H9 (cell line): ENCODE measurements around the gene GRIP2. TPM values are rescaled to one million over a fixed set of nuclear protein-coding genes. Genes with fewer than 3 reads are reported as not detected.

Source experiments
- DNase-seq: peaks from one replicate; pipeline ENCODE4 v3.0.0-alpha.2; 2017
- H2AFZ ChIP-seq: one replicate; pipeline ENCODE4 v1.6.1; 2013; ENCODE audit warnings: mild to moderate bottlenecking, low read length, control low read depth, moderate library complexity
- H2AK5ac ChIP-seq: 2 replicates; pipeline ENCODE4 v1.6.1; 2013; ENCODE audit warnings: low read length, control low read depth, mixed read lengths; ENCODE audit not compliant: insufficient read length
- H2BK120ac ChIP-seq: one replicate; pipeline ENCODE4 v1.6.1; 2013; ENCODE audit warnings: low read depth, mild to moderate bottlenecking, low read length, control low read depth, inconsistent platforms; ENCODE audit not compliant: poor library complexity, severe bottlenecking
- H2BK12ac ChIP-seq: 2 replicates; pipeline ENCODE4 v1.6.1; 2013; ENCODE audit warnings: low read length, control low read depth, mixed read lengths, low read depth; ENCODE audit not compliant: insufficient read length
- H2BK15ac ChIP-seq: 2 replicates; pipeline ENCODE4 v1.6.1; 2013; ENCODE audit warnings: low read depth, low read length, control low read depth
- H2BK20ac ChIP-seq: one replicate; pipeline ENCODE4 v1.6.1; 2013; ENCODE audit warnings: low read depth, mild to moderate bottlenecking, low read length, control low read depth, inconsistent platforms; ENCODE audit not compliant: poor library complexity, severe bottlenecking
- H2BK5ac ChIP-seq: 2 replicates; pipeline ENCODE4 v1.6.1; 2013; ENCODE audit warnings: low read length, control low read depth, mixed read lengths; ENCODE audit not compliant: insufficient read length
- H3K14ac ChIP-seq: 2 replicates; pipeline ENCODE4 v1.6.1; 2013; ENCODE audit warnings: low read length, control low read depth; ENCODE audit not compliant: insufficient read depth
- H3K18ac ChIP-seq: 2 replicates; pipeline ENCODE4 v1.6.1; 2013; ENCODE audit warnings: low read depth, mild to moderate bottlenecking, mixed read lengths, low read length, control low read depth; ENCODE audit not compliant: insufficient read length
- H3K23ac ChIP-seq: 2 replicates; pipeline ENCODE4 v1.6.1; 2013; ENCODE audit warnings: low read length, control low read depth, mixed read lengths, low read depth; ENCODE audit not compliant: insufficient read length
- H3K23me2 ChIP-seq: 2 replicates; pipeline ENCODE4 v1.6.1; 2013; ENCODE audit warnings: low read depth, mild to moderate bottlenecking, mixed read lengths, low read length, control low read depth; ENCODE audit not compliant: insufficient read length, poor library complexity, severe bottlenecking
- H3K27ac ChIP-seq: 2 replicates; pipeline ENCODE4 v1.5.1; 2013; ENCODE audit warnings: low read length, control low read depth, mixed read lengths, low read depth; ENCODE audit not compliant: insufficient read length
- H3K27me3 ChIP-seq: 2 replicates; pipeline ENCODE4 v1.6.1; 2013; ENCODE audit warnings: low read length, control low read depth, inconsistent platforms; ENCODE audit not compliant: insufficient read depth
- H3K4ac ChIP-seq: 2 replicates; pipeline ENCODE4 v1.6.1; 2013; ENCODE audit warnings: low read depth, mild to moderate bottlenecking, control low read depth, inconsistent platforms, low read length, moderate library complexity
- H3K4me1 ChIP-seq: 2 replicates; pipeline ENCODE4 v1.6.1; 2013; ENCODE audit warnings: low read length, control low read depth, inconsistent platforms; ENCODE audit not compliant: insufficient read depth
- H3K4me2 ChIP-seq: 2 replicates; pipeline ENCODE4 v1.6.1; 2013; ENCODE audit warnings: low read length, control low read depth, mixed read lengths; ENCODE audit not compliant: insufficient read length, insufficient read depth
- H3K56ac ChIP-seq: 2 replicates; pipeline ENCODE4 v1.6.1; 2013; ENCODE audit warnings: low read depth, mild to moderate bottlenecking, mixed read lengths, low read length, control low read depth; ENCODE audit not compliant: insufficient read length
- H3K79me1 ChIP-seq: 2 replicates; pipeline ENCODE4 v1.6.1; 2013; ENCODE audit warnings: low read depth, mild to moderate bottlenecking, moderate library complexity, low read length, control low read depth, inconsistent platforms; ENCODE audit not compliant: insufficient read depth, poor library complexity, severe bottlenecking
- H3K79me2 ChIP-seq: 2 replicates; pipeline ENCODE4 v1.6.1; 2013; ENCODE audit warnings: low read length, control low read depth, inconsistent platforms; ENCODE audit not compliant: insufficient read depth
- H3K9ac ChIP-seq: 2 replicates; pipeline ENCODE4 v1.6.1; 2013; ENCODE audit warnings: low read length, control low read depth, mixed read lengths; ENCODE audit not compliant: insufficient read length; ENCODE audit errors: extremely low read depth
- H3K9me3 ChIP-seq: one replicate; pipeline ENCODE4 v1.6.1; 2013; ENCODE audit warnings: low read depth, low read length, inconsistent platforms; ENCODE audit not compliant: control insufficient read depth
- H3T11ph ChIP-seq: one replicate; pipeline ENCODE4 v1.6.1; 2013; ENCODE audit warnings: mild to moderate bottlenecking, low read length, control low read depth, inconsistent platforms
- H4K20me1 ChIP-seq: one replicate; pipeline ENCODE4 v1.6.1; 2013; ENCODE audit not compliant: control insufficient read depth, insufficient read length, insufficient read depth
- H4K5ac ChIP-seq: 2 replicates; pipeline ENCODE4 v1.6.1; 2013; ENCODE audit warnings: low read depth, mild to moderate bottlenecking, mixed read lengths, low read length, control low read depth; ENCODE audit not compliant: insufficient read length
- H4K8ac ChIP-seq: replicated peaks from 2 replicates; pipeline ENCODE4 v1.6.1; 2013; ENCODE audit warnings: low read length, control low read depth, mixed read lengths, low read depth; ENCODE audit not compliant: insufficient read length
- H4K91ac ChIP-seq: 2 replicates; pipeline ENCODE4 v1.6.1; 2013; ENCODE audit warnings: low read depth, mild to moderate bottlenecking, moderate library complexity, mixed read lengths, low read length, control low read depth; ENCODE audit not compliant: insufficient read length
- H3K27ac Mint-ChIP-seq, 3 experiments: 2 replicates in 2 of 3; 3 replicates in 1 of 3; pipeline ENCODE4 v1.8.0; 2020 to 2021; ENCODE audit warnings: mixed read lengths in 3 of 3, mild to moderate bottlenecking in 1 of 3, moderate library complexity in 1 of 3
- H3K27me3 Mint-ChIP-seq: 2 replicates; pipeline ENCODE4 v1.8.0; 2021; ENCODE audit warnings: low read depth, mild to moderate bottlenecking, moderate library complexity, mixed read lengths
- H3K36me3 Mint-ChIP-seq, 3 experiments: 2 replicates in 2 of 3; 3 replicates in 1 of 3; pipeline ENCODE4 v1.8.0; 2020 to 2021; ENCODE audit warnings: low read depth in 3 of 3, mixed read lengths in 3 of 3; ENCODE audit not compliant: insufficient read depth in 1 of 3
- H3K4me1 Mint-ChIP-seq, 2 experiments: 2 replicates each; pipeline ENCODE4 v1.8.0; 2020; ENCODE audit warnings: mixed read lengths in 2 of 2
- H3K4me3 Mint-ChIP-seq, 2 experiments: 2 replicates in 1 of 2; 3 replicates in 1 of 2; pipeline ENCODE4 v1.8.0; 2020 to 2021; ENCODE audit warnings: mild to moderate bottlenecking in 2 of 2, mixed read lengths in 2 of 2, moderate library complexity in 1 of 2
- H3K9me3 Mint-ChIP-seq, 2 experiments: 2 replicates in 1 of 2; 3 replicates in 1 of 2; pipeline ENCODE4 v1.8.0; 2020; ENCODE audit warnings: mild to moderate bottlenecking in 2 of 2, mixed read lengths in 2 of 2, moderate library complexity in 1 of 2
- CTCF ChIP-seq: fragments of 200-600 bp; sonication (generic); conservative IDR thresholded peaks from 3 replicates; pipeline ENCODE4 v1.8.0; 2021; ENCODE audit warnings: antibody characterized with exemption, mild to moderate bottlenecking
- WGBS: extraction: QIAGEN DNeasy Blood & Tissue Kit; methylation state at CpG from one replicate; pipeline ENCODE4 v1.1.7; 2013; ENCODE audit warnings: missing lambda C conversion rate, low lambda C conversion rate, mixed read lengths; ENCODE audit not compliant: insufficient read length; ENCODE audit errors: extremely low coverage; 5-methylcytosine and 5-hydroxymethylcytosine counted together
- total RNA-seq: library from RNA; stranded (reverse); gene quantifications from 2 replicates; pipeline ENCODE4 v1.2.1, GENCODE V29; 2021

The GRIP2 gene
- total RNA-seq, 1 experiment from 2014 or later, result 3.1 TPM

GRCh38 chr3:14471690-14472089 is 68.5 kb downstream of the GRIP2 start:
- no peak overlapping the region for H3K4me3 Mint-ChIP-seq
- Histone ChIP-seq H2BK5ac (no peak overlapping the region), H4K91ac (no peak overlapping the region), H3K23me2 (no peaks in the 10 kb centered on the region), H3K27ac (no peak overlapping the region), H2AK5ac (no peak overlapping the region), H4K20me1 (no peaks in the 10 kb centered on the region), H3K4ac (no peak overlapping the region), H3K4me1 (no peaks in the 10 kb centered on the region), H3K9ac (no peak overlapping the region), H2AFZ (no peak overlapping the region), H2BK20ac (no peak overlapping the region), H3K14ac (no peak overlapping the region; the same call in 1 of the 2 replicates), H2BK15ac (no peak overlapping the region; the same call in 1 of the 2 replicates), H3K9me3 (no peaks in the 10 kb centered on the region), H4K8ac (no peak overlapping the region), H3K79me1 (no peaks in the 10 kb centered on the region), H3K23ac (no peak overlapping the region), H3K79me2 (no peaks in the 10 kb centered on the region), H2BK120ac (no peak overlapping the region), H3K18ac (no peak overlapping the region), H3T11ph (no peak overlapping the region), H3K27me3 (no peaks in the 10 kb centered on the region), H2BK12ac (no peak overlapping the region), H3K56ac (no peak overlapping the region), H4K5ac (no peak overlapping the region), H3K4me2 (no peak overlapping the region)
- H3K9me3 Mint-ChIP-seq, result no peaks in the 10 kb centered on the region
- no peak overlapping the region for H3K27ac Mint-ChIP-seq
- H3K4me1 Mint-ChIP-seq, result peaks cover 4 to 8% of the 10 kb centered on the region in 2 experiments
- TF ChIP-seq CTCF, result no peak
- DNase-seq, result no peak
- no CpG with 5 or more reads among the region's 10 CpGs for WGBS
- H3K27me3 Mint-ChIP-seq, result no peaks in the 10 kb centered on the region
- H3K36me3 Mint-ChIP-seq, result peaks cover 37 to 77% (median 42%) of the 10 kb centered on the region in 3 experiments; a peak in 6 of 7 replicates
